HEK293 (cell line): Measurements from ENCODE around the gene TNMD.

ENCODE experiments used
- CTCF ChIA-PET: fragments of 350-600 bp; formaldehyde crosslinking; extraction: SDS; loops from one replicate; lab custom pipeline; 2021; ENCODE audit warnings: antibody characterized with exemption; lab: Yijun Ruan, JAX
- POLR2A ChIA-PET: fragments of 300-600 bp; formaldehyde crosslinking; extraction: SDS; loops from one replicate; lab custom pipeline; 2020; ENCODE audit warnings: antibody characterized with exemption, inconsistent platforms; lab: Yijun Ruan, JAX
- H3K27ac ChIP-seq: fragments of 200-500 bp; sonication (Bioruptor generic); 2 replicates; pipeline ENCODE4 v1.5.1; 2014; ENCODE audit warnings: low read depth, low read length, control low read depth, inconsistent platforms; ENCODE audit errors: extremely low read depth
- H3K36me3 ChIP-seq, 2 experiments: fragments of 200-500 bp in 1 of 2; sonication (Bioruptor generic) in 1 of 2; 1 replicate in 1 of 2; 2 replicates in 1 of 2; pipeline ENCODE4 v1.5.1; 2014 to 2017; ENCODE audit warnings: inconsistent platforms in 2 of 2, low read length in 2 of 2; ENCODE audit not compliant: control insufficient read depth in 2 of 2, insufficient read depth in 1 of 2
- H3K4me1 ChIP-seq: fragments of 200-500 bp; sonication (Bioruptor generic); 2 replicates; pipeline ENCODE4 v1.5.1; 2014; ENCODE audit warnings: mild to moderate bottlenecking, low read length, inconsistent platforms; ENCODE audit not compliant: control insufficient read depth, insufficient read depth
- H3K4me3 ChIP-seq: 2 replicates; pipeline ENCODE4 v1.5.1; 2011; ENCODE audit warnings: low read depth, mild to moderate bottlenecking, control low read depth, low read length, moderate library complexity
- H3K9me3 ChIP-seq: fragments of 200-500 bp; sonication (Bioruptor generic); 2 replicates; pipeline ENCODE4 v1.5.1; 2014; ENCODE audit warnings: low read depth, low read length, inconsistent platforms; ENCODE audit not compliant: control insufficient read depth, insufficient read depth
- KLF1 ChIP-seq: fragments of 450-650 bp; formaldehyde crosslinking; IDR thresholded peaks from 2 replicates; pipeline ENCODE4 v1.5.1; 2016; ENCODE audit warnings: missing biosample characterization, missing genetic modification characterization
- KLF8 ChIP-seq: fragments of 450-650 bp; formaldehyde crosslinking; IDR thresholded peaks from 2 replicates; pipeline ENCODE4 v1.5.1; 2016; ENCODE audit warnings: missing biosample characterization, missing genetic modification characterization
- MEIS1 ChIP-seq: sonication (generic); formaldehyde crosslinking; IDR thresholded peaks from 2 replicates; pipeline ENCODE4 v1.8.1; 2022; ENCODE audit warnings: missing genetic modification reagents, mild to moderate bottlenecking, borderline replicate concordance
- MZF1 ChIP-seq: fragments of 450-650 bp; formaldehyde crosslinking; IDR thresholded peaks from 2 replicates; pipeline ENCODE4 v1.5.1; 2017; ENCODE audit warnings: missing biosample characterization, missing genetic modification characterization, borderline replicate concordance
- PRDM1 ChIP-seq: fragments of 450-650 bp; formaldehyde crosslinking; IDR thresholded peaks from 2 replicates; pipeline ENCODE4; 2016; ENCODE audit warnings: missing biosample characterization, missing genetic modification characterization
- SALL2 ChIP-seq: fragments of 450-650 bp; formaldehyde crosslinking; IDR thresholded peaks from 2 replicates; pipeline ENCODE4 v1.5.0; 2017; ENCODE audit warnings: missing biosample characterization, mild to moderate bottlenecking, missing genetic modification characterization, borderline replicate concordance
- SP2 ChIP-seq: fragments of 450-650 bp; formaldehyde crosslinking; IDR thresholded peaks from 2 replicates; pipeline ENCODE4 v1.5.1; 2016; ENCODE audit warnings: missing biosample characterization, missing genetic modification characterization
- SP7 ChIP-seq: fragments of 450-650 bp; formaldehyde crosslinking; IDR thresholded peaks from 2 replicates; pipeline ENCODE4 v1.5.1; 2016; ENCODE audit warnings: missing biosample characterization, missing genetic modification characterization
- ZBTB7A ChIP-seq: fragments of 450-650 bp; formaldehyde crosslinking; IDR thresholded peaks from 2 replicates; pipeline ENCODE4 v1.5.1; 2016; ENCODE audit warnings: low read depth, missing biosample characterization, missing genetic modification characterization
- ZNF2 ChIP-seq: fragments of 450-650 bp; formaldehyde crosslinking; IDR thresholded peaks from 2 replicates; pipeline ENCODE4 v1.5.1; 2016; ENCODE audit warnings: missing biosample characterization, missing genetic modification characterization
- ZNF248 ChIP-seq: fragments of 450-650 bp; formaldehyde crosslinking; IDR thresholded peaks from 2 replicates; pipeline ENCODE4 v1.5.1; 2017; ENCODE audit warnings: missing biosample characterization, missing genetic modification characterization
- ZNF266 ChIP-seq: fragments of 450-650 bp; formaldehyde crosslinking; IDR thresholded peaks from 2 replicates; pipeline ENCODE4 v1.5.1; 2016; ENCODE audit warnings: missing biosample characterization, missing genetic modification characterization, low read depth
- ZNF311 ChIP-seq: fragments of 450-650 bp; formaldehyde crosslinking; IDR thresholded peaks from 2 replicates; pipeline ENCODE4 v1.5.1; 2017; ENCODE audit warnings: missing biosample characterization, missing genetic modification characterization, borderline replicate concordance
- ZNF37A ChIP-seq: fragments of 450-650 bp; IDR thresholded peaks from 2 replicates; pipeline ENCODE4 v1.5.1; 2018; ENCODE audit warnings: missing biosample characterization, missing genetic modification characterization
- ZNF394 ChIP-seq: fragments of 450-650 bp; formaldehyde crosslinking; IDR thresholded peaks from 2 replicates; pipeline ENCODE4 v1.5.1; 2016; ENCODE audit warnings: missing biosample characterization, missing genetic modification characterization, mild to moderate bottlenecking, moderate library complexity, borderline replicate concordance
- ZNF398 ChIP-seq: fragments of 450-650 bp; formaldehyde crosslinking; IDR thresholded peaks from 2 replicates; pipeline ENCODE4 v1.5.1; 2017; ENCODE audit warnings: missing biosample characterization, missing genetic modification characterization
- ZNF426 ChIP-seq: fragments of 450-650 bp; formaldehyde crosslinking; IDR thresholded peaks from 2 replicates; pipeline ENCODE4 v1.5.1; 2017; ENCODE audit warnings: missing biosample characterization, missing genetic modification characterization, mild to moderate bottlenecking, inconsistent platforms, moderate library complexity
- ZNF518A ChIP-seq: fragments of 450-650 bp; formaldehyde crosslinking; conservative IDR thresholded peaks from 2 replicates; pipeline ENCODE4 v1.5.1; 2016; ENCODE audit warnings: low read depth, missing biosample characterization, missing genetic modification characterization
- ZNF600 ChIP-seq: fragments of 450-650 bp; formaldehyde crosslinking; IDR thresholded peaks from 2 replicates; pipeline ENCODE4 v1.5.1; 2016; ENCODE audit warnings: missing biosample characterization, missing genetic modification characterization
- ZNF621 ChIP-seq: fragments of 450-650 bp; formaldehyde crosslinking; IDR thresholded peaks from 2 replicates; pipeline ENCODE4 v1.5.1; 2017; ENCODE audit warnings: missing biosample characterization, missing genetic modification characterization
- ZNF624 ChIP-seq: fragments of 450-650 bp; formaldehyde crosslinking; IDR thresholded peaks from 2 replicates; pipeline ENCODE4 v1.5.1; 2017; ENCODE audit warnings: missing biosample characterization, missing genetic modification characterization
- ZNF629 ChIP-seq: fragments of 450-650 bp; formaldehyde crosslinking; IDR thresholded peaks from 2 replicates; pipeline ENCODE4 v1.5.1; 2017; ENCODE audit warnings: missing biosample characterization, missing genetic modification characterization
- ZNF792 ChIP-seq: fragments of 450-650 bp; formaldehyde crosslinking; IDR thresholded peaks from 2 replicates; pipeline ENCODE4 v1.5.1; 2016; ENCODE audit warnings: missing biosample characterization, missing genetic modification characterization
- ZNF830 ChIP-seq: fragments of 450-650 bp; IDR thresholded peaks from 2 replicates; pipeline ENCODE4 v1.5.0; 2018; ENCODE audit warnings: missing biosample characterization, missing genetic modification characterization, low read depth, mild to moderate bottlenecking, moderate library complexity
- ZSCAN23 ChIP-seq: fragments of 450-650 bp; formaldehyde crosslinking; IDR thresholded peaks from 2 replicates; pipeline ENCODE4 v1.5.1; 2016; ENCODE audit warnings: missing biosample characterization, missing genetic modification characterization

Gene TNMD

GRCh38 chrX:100643212-100643611 is 58.5 kb downstream of the TNMD start (continued):
- TF ChIP-seq SP2 (tag by site-specific recombination) (no peak), ZNF426 (tag by site-specific recombination) (no peak)

- H3K27ac ChIP-seq: no peak within 1 kb of the TSS
- CTCF ChIA-PET: interaction anchor here (0.6 to 2.3 kb wide), 4 partner anchors 9 to 124 kb away, joined by 3 to 12 read pairs (median 3); no protein-coding TSS in a partner anchor
- TF ChIP-seq PRDM1 (tag by site-specific recombination) (peak; percentile 40; the same call in 1 of the 2 replicates), ZNF398 (tag by site-specific recombination) (peak; percentile 69), ZNF629 (tag by site-specific recombination) (peak; percentile 45; the same call in 1 of the 2 replicates), ZNF394 (tag by site-specific recombination) (no peak), ZNF600 (tag by site-specific recombination) (peak; percentile 43)
Observed at GRCh38 chrX:100643956-100644860, 59.5 kb downstream of the TNMD start, which contains the start of gene SRPX2. TSS of gene SRPX2 (plus strand) at chrX:100644199. CDS start at chrX:100646323, 2,124 bp downstream.

GRCh38 chrX:100645106-100645505 is 60.4 kb downstream of the TNMD start:
- TF ChIP-seq MEIS1 (CRISPR knock-in tag) (no peak), ZNF2 (tag by site-specific recombination) (no peak), ZSCAN23 (tag by site-specific recombination) (no peak), MZF1 (tag by site-specific recombination) (no peak), ZNF518A (tag by site-specific recombination) (no peak), ZNF248 (tag by site-specific recombination) (no peak), ZNF37A (tag by site-specific recombination) (no peak), ZNF792 (tag by site-specific recombination) (no peak), SALL2 (no peak), KLF8 (tag by site-specific recombination) (no peak), ZNF629 (tag by site-specific recombination) (no peak), ZBTB7A (no peak), ZNF621 (tag by site-specific recombination) (no peak), KLF1 (tag by site-specific recombination) (no peak), ZNF624 (no peak), ZNF830 (tag by site-specific recombination) (no peak), SP7 (tag by site-specific recombination) (no peak), ZNF266 (tag by site-specific recombination) (no peak), ZNF311 (tag by site-specific recombination) (no peak)
- Histone ChIP-seq H3K4me1 (no peaks in the 10 kb centered on the region), H3K36me3 (no peaks in the 10 kb centered on the region), H3K27ac (no peak overlapping the region), H3K4me3 (no peak overlapping the region), H3K9me3 (no peaks in the 10 kb centered on the region)
- POLR2A ChIA-PET: interaction anchor here (0.6 kb wide), 1 partner anchor 23 kb away, joined by 7 read pairs; no protein-coding TSS in a partner anchor
- CTCF ChIA-PET: interaction anchor here (0.6 to 1.2 kb wide), 2 partner anchors 9 to 76 kb away, joined by 3 to 5 read pairs; no protein-coding TSS in a partner anchor

More at GRCh38 chrX:100643956-100644860, 59.5 kb downstream of the TNMD start, which contains the start of gene SRPX2:
- Histone ChIP-seq H3K4me3 (no peak within 1 kb of the TSS), H3K4me1 (no peaks in the 10 kb centered on the region), H3K9me3 (no peaks in the 10 kb centered on the region), H3K36me3 (no peaks in the 10 kb centered on the region)
- POLR2A ChIA-PET: interaction anchor here (0.6 kb wide), 1 partner anchor 24 kb away, joined by 7 read pairs; no protein-coding TSS in a partner anchor
